Epithelial cell of esophagus (primary cell): Measurements from ENCODE around the gene FKTN.
A peak's percentile ranks its signal among the peaks of the same experiment; 100 is the strongest.

Experiments
- DNase-seq: peaks from one replicate; pipeline ENCODE4 v3.0.0; 2010; ENCODE audit warnings: low read depth
- H3K4me3 ChIP-seq: 2 replicates; pipeline ENCODE4 v1.5.1; 2011; ENCODE audit warnings: mild to moderate bottlenecking, low read length, control low read depth
- CTCF ChIP-seq: IDR thresholded peaks from 2 replicates; pipeline ENCODE4 v1.5.1; 2011; ENCODE audit warnings: low read depth, mild to moderate bottlenecking, low read length, control low read depth, inconsistent platforms; ENCODE audit not compliant: insufficient read depth; ENCODE audit errors: missing control alignments

The FKTN gene

GRCh38 chr9:105679257-105680022 is 121.5 kb downstream of the FKTN start:
- TF ChIP-seq CTCF = no peak
- DNase-seq = no peak
- H3K4me3 ChIP-seq = no peak overlapping the region

- H3K4me3 ChIP-seq = no peak overlapping the region
- DNase-seq = no peak
- TF ChIP-seq CTCF = no peak
Observed at GRCh38 chr9:105681313-105681712, 123.4 kb downstream of the FKTN start.

GRCh38 chr9:105681724-105682123 is 123.8 kb downstream of the FKTN start:
- H3K4me3 ChIP-seq = no peak overlapping the region
- DNase-seq = peak; percentile 87
- TF ChIP-seq CTCF = no peak

GRCh38 chr9:105683688-105684275 is 125.9 kb downstream of the FKTN start:
- no peak overlapping the region for H3K4me3 ChIP-seq
- no peak for DNase-seq
- no peak for TF ChIP-seq CTCF

- TF ChIP-seq CTCF = no peak
- H3K4me3 ChIP-seq = no peak overlapping the region
- DNase-seq = no peak
Observed at GRCh38 chr9:105686936-105687335, 129.0 kb downstream of the FKTN start.
